Measurements from ENCODE around the gene VWA1.
"Not testable (repeated sequence)": the region's sequence is repeated elsewhere in the genome, so short reads cannot be mapped to it uniquely, and the experiment has no call there.

The VWA1 gene

GRCh38 chr1:1426496-1427105, 8.9 kb upstream of the VWA1 start:
- H3K4me1 ChIP-seq (ENCODE audit: control insufficient read depth in 1 of 2, insufficient read depth in 2 of 2, low read length in 2 of 2) = peaks cover 4 to 27% of the 10 kb centered on the region in 2 donors
- no peak overlapping the region for H3K27ac ChIP-seq (ENCODE audit: low read length)
- H3K36me3 ChIP-seq (ENCODE audit: control insufficient read depth in 1 of 2, insufficient read depth in 2 of 2, low read length in 2 of 2) = no peaks in the 10 kb centered on the region
- no peaks in the 10 kb centered on the region for H3K27me3 ChIP-seq (ENCODE audit: low read depth, low read length)
- no peak overlapping the region for H3K4me3 ChIP-seq (ENCODE audit: low read depth in 1 of 2, low read length in 2 of 2)
- no peaks in the 10 kb centered on the region for H3K9me3 ChIP-seq (ENCODE audit: control insufficient read depth in 1 of 2, low read length in 2 of 2)

GRCh38 chr1:1427106-1427819, 8.2 kb upstream of the VWA1 start:
- Histone ChIP-seq H3K4me3 (ENCODE audit: low read depth in 1 of 2, low read length in 2 of 2) (no peak overlapping the region), H3K27me3 (ENCODE audit: low read depth, low read length) (no peaks in the 10 kb centered on the region), H3K36me3 (ENCODE audit: control insufficient read depth in 1 of 2, insufficient read depth in 2 of 2, low read length in 2 of 2) (no peaks in the 10 kb centered on the region), H3K27ac (ENCODE audit: low read length) (no peak overlapping the region), H3K9me3 (ENCODE audit: control insufficient read depth in 1 of 2, low read length in 2 of 2) (no peaks in the 10 kb centered on the region), H3K4me1 (ENCODE audit: control insufficient read depth in 1 of 2, insufficient read depth in 2 of 2, low read length in 2 of 2) (peaks cover 4 to 30% of the 10 kb centered on the region in 2 donors)

- no peaks in the 10 kb centered on the region for H3K27me3 ChIP-seq (ENCODE audit: low read depth, low read length)
- no peaks in the 10 kb centered on the region for H3K36me3 ChIP-seq (ENCODE audit: control insufficient read depth in 1 of 2, insufficient read depth in 2 of 2, low read length in 2 of 2)
- H3K4me3 ChIP-seq (ENCODE audit: low read depth in 1 of 2, low read length in 2 of 2) = no peak overlapping the region
- no peaks in the 10 kb centered on the region for H3K9me3 ChIP-seq (ENCODE audit: control insufficient read depth in 1 of 2, low read length in 2 of 2)
- H3K4me1 ChIP-seq (ENCODE audit: control insufficient read depth in 1 of 2, insufficient read depth in 2 of 2, low read length in 2 of 2) = peaks cover 4 to 35% of the 10 kb centered on the region in 2 donors
- H3K27ac ChIP-seq (ENCODE audit: low read length) = no peak overlapping the region
Measured at GRCh38 chr1:1427820-1428148, 7.7 kb upstream of the VWA1 start.

GRCh38 chr1:1428174-1428573, 7.3 kb upstream of the VWA1 start:
- no peak overlapping the region for H3K4me3 ChIP-seq (ENCODE audit: low read depth in 1 of 2, low read length in 2 of 2)
- no peak overlapping the region for H3K27ac ChIP-seq (ENCODE audit: low read length)
- no peaks in the 10 kb centered on the region for H3K36me3 ChIP-seq (ENCODE audit: control insufficient read depth in 1 of 2, insufficient read depth in 2 of 2, low read length in 2 of 2)
- peaks cover 4 to 39% of the 10 kb centered on the region in 2 donors for H3K4me1 ChIP-seq (ENCODE audit: control insufficient read depth in 1 of 2, insufficient read depth in 2 of 2, low read length in 2 of 2)
- no peaks in the 10 kb centered on the region for H3K27me3 ChIP-seq (ENCODE audit: low read depth, low read length)
- H3K9me3 ChIP-seq (ENCODE audit: control insufficient read depth in 1 of 2, low read length in 2 of 2) = no peaks in the 10 kb centered on the region

GRCh38 chr1:1428967-1429366, 6.5 kb upstream of the VWA1 start:
- not testable (repeated sequence) for H3K36me3 ChIP-seq (ENCODE audit: control insufficient read depth in 1 of 2, insufficient read depth in 2 of 2, low read length in 2 of 2); H3K27me3 ChIP-seq (ENCODE audit: low read depth, low read length); H3K9me3 ChIP-seq (ENCODE audit: control insufficient read depth in 1 of 2, low read length in 2 of 2); H3K4me3 ChIP-seq (ENCODE audit: low read depth in 1 of 2, low read length in 2 of 2); H3K27ac ChIP-seq (ENCODE audit: low read length)
- H3K4me1 ChIP-seq (ENCODE audit: control insufficient read depth in 1 of 2, insufficient read depth in 2 of 2, low read length in 2 of 2) = peaks cover 9 to 47% of the 10 kb centered on the region in 2 donors

- H3K36me3 ChIP-seq (ENCODE audit: control insufficient read depth in 1 of 2, insufficient read depth in 2 of 2, low read length in 2 of 2) = no peaks in the 10 kb centered on the region
- peaks cover 10 to 54% of the 10 kb centered on the region in 2 donors for H3K4me1 ChIP-seq (ENCODE audit: control insufficient read depth in 1 of 2, insufficient read depth in 2 of 2, low read length in 2 of 2)
- H3K4me3 ChIP-seq (ENCODE audit: low read depth in 1 of 2, low read length in 2 of 2) = peak overlapping the region in 1 of 2 donors; percentile 23
- no peaks in the 10 kb centered on the region for H3K27me3 ChIP-seq (ENCODE audit: low read depth, low read length)
- H3K9me3 ChIP-seq (ENCODE audit: control insufficient read depth in 1 of 2, low read length in 2 of 2) = no peaks in the 10 kb centered on the region
- peak overlapping the region; percentile 62 for H3K27ac ChIP-seq (ENCODE audit: low read length)
Measured at GRCh38 chr1:1429671-1430073, 5.8 kb upstream of the VWA1 start.

- peak overlapping the region in 1 of 2 donors; percentile 23 for H3K4me3 ChIP-seq (ENCODE audit: low read depth in 1 of 2, low read length in 2 of 2)
- no peaks in the 10 kb centered on the region for H3K27me3 ChIP-seq (ENCODE audit: low read depth, low read length)
- no peaks in the 10 kb centered on the region for H3K9me3 ChIP-seq (ENCODE audit: control insufficient read depth in 1 of 2, low read length in 2 of 2)
- peaks cover 10 to 61% of the 10 kb centered on the region in 2 donors for H3K4me1 ChIP-seq (ENCODE audit: control insufficient read depth in 1 of 2, insufficient read depth in 2 of 2, low read length in 2 of 2)
- no peaks in the 10 kb centered on the region for H3K36me3 ChIP-seq (ENCODE audit: control insufficient read depth in 1 of 2, insufficient read depth in 2 of 2, low read length in 2 of 2)
- peak overlapping the region; percentile 62 for H3K27ac ChIP-seq (ENCODE audit: low read length)
Measured at GRCh38 chr1:1430114-1430982, 5.1 kb upstream of the VWA1 start.

- peaks cover 10 to 66% of the 10 kb centered on the region in 2 donors for H3K4me1 ChIP-seq (ENCODE audit: control insufficient read depth in 1 of 2, insufficient read depth in 2 of 2, low read length in 2 of 2)
- peak overlapping the region in 1 of 2 donors; percentile 60 for H3K4me3 ChIP-seq (ENCODE audit: low read depth in 1 of 2, low read length in 2 of 2)
- H3K36me3 ChIP-seq (ENCODE audit: control insufficient read depth in 1 of 2, insufficient read depth in 2 of 2, low read length in 2 of 2) = no peaks in the 10 kb centered on the region
- no peaks in the 10 kb centered on the region for H3K27me3 ChIP-seq (ENCODE audit: low read depth, low read length)
- H3K27ac ChIP-seq (ENCODE audit: low read length) = peak overlapping the region; percentile 60
- H3K9me3 ChIP-seq (ENCODE audit: control insufficient read depth in 1 of 2, low read length in 2 of 2) = no peaks in the 10 kb centered on the region
Measured at GRCh38 chr1:1430992-1431844, 4.3 kb upstream of the VWA1 start.

GRCh38 chr1:1431845-1432273, 3.6 kb upstream of the VWA1 start:
- H3K4me1 ChIP-seq (ENCODE audit: control insufficient read depth in 1 of 2, insufficient read depth in 2 of 2, low read length in 2 of 2) = peaks cover 10 to 72% of the 10 kb centered on the region in 2 donors
- no peaks in the 10 kb centered on the region for H3K36me3 ChIP-seq (ENCODE audit: control insufficient read depth in 1 of 2, insufficient read depth in 2 of 2, low read length in 2 of 2)
- peak overlapping the region in 1 of 2 donors; percentile 60 for H3K4me3 ChIP-seq (ENCODE audit: low read depth in 1 of 2, low read length in 2 of 2)
- peak overlapping the region; percentile 60 for H3K27ac ChIP-seq (ENCODE audit: low read length)
- H3K27me3 ChIP-seq (ENCODE audit: low read depth, low read length) = peaks cover 3% of the 10 kb centered on the region
- no peaks in the 10 kb centered on the region for H3K9me3 ChIP-seq (ENCODE audit: control insufficient read depth in 1 of 2, low read length in 2 of 2)

GRCh38 chr1:1432274-1432950, 3.1 kb upstream of the VWA1 start:
- Histone ChIP-seq H3K4me1 (ENCODE audit: control insufficient read depth in 1 of 2, insufficient read depth in 2 of 2, low read length in 2 of 2) (peaks cover 10 to 78% of the 10 kb centered on the region in 2 donors), H3K9me3 (ENCODE audit: control insufficient read depth in 1 of 2, low read length in 2 of 2) (no peaks in the 10 kb centered on the region), H3K27me3 (ENCODE audit: low read depth, low read length) (peaks cover 3% of the 10 kb centered on the region), H3K27ac (ENCODE audit: low read length) (peak overlapping the region; percentile 60), H3K36me3 (ENCODE audit: control insufficient read depth in 1 of 2, insufficient read depth in 2 of 2, low read length in 2 of 2) (no peaks in the 10 kb centered on the region), H3K4me3 (ENCODE audit: low read depth in 1 of 2, low read length in 2 of 2) (peak overlapping the region in 1 of 2 donors; percentile 60)

Measured in muscle layer of duodenum (tissue), 2 donors.